Esophagus squamous epithelium (tissue), 4 donors: Measurements from ENCODE around the gene NTPCR.

Experiments used
- CTCF ChIP-seq, 6 experiments: fragments of 450-650 bp in 4 of 6; fragments of 200-600 bp in 2 of 6; sonication (generic) in 2 of 6; IDR thresholded peaks; one replicate each; pipeline ENCODE4 v1.5.1; 2016 to 2019; ENCODE audit warnings: antibody characterized with exemption in 6 of 6, mild to moderate bottlenecking in 4 of 6, moderate library complexity in 4 of 6
- POLR2A ChIP-seq, 4 donors: fragments of 450-650 bp; IDR thresholded peaks; one replicate each; pipeline ENCODE4 v1.6.1; 2017; ENCODE audit warnings: antibody characterized with exemption in 4 of 4, mild to moderate bottlenecking in 4 of 4, moderate library complexity in 3 of 4

- no peak for TF ChIP-seq CTCF (IDR thresholded peaks at IDR 0.05)
- TF ChIP-seq POLR2A (IDR thresholded peaks at IDR 0.05), result no peak
These were observed 27.9 kb upstream of the NTPCR start for GRCh38 chr1:232922485-232922884.
